Posterior cingulate gyrus (tissue), 11 donors: Measurements from ENCODE around the gene DGCR8.
A peak's percentile ranks its signal among the peaks of the same experiment; 100 is the strongest.

ENCODE experiments used
- DNase-seq, 10 donors: peaks; one replicate each; pipeline versions ENCODE4 v3.0.0 to v3.0.0-alpha.2; 2020 to 2021; ENCODE audit warnings: mixed read lengths in 3 of 10
- intact Hi-C: fragments of 100-400 bp; cut with DNase I; formaldehyde crosslinking; loops from one replicate; pipeline ENCODE4 v1.15.1; 2023

The DGCR8 gene

GRCh38 chr22:20087319-20088262, 7.5 kb downstream of the DGCR8 start:
- DNase-seq, result peak in 4 of 10 donors; percentile 0 to 50 (median 26)
- intact Hi-C loops, result no loop called here

GRCh38 chr22:20088263-20088648, 8.2 kb downstream of the DGCR8 start:
- peak in 4 of 10 donors; percentile 17 to 77 (median 35) for DNase-seq
- intact Hi-C loops, result no loop called here

GRCh38 chr22:20089226-20089976, 9.4 kb downstream of the DGCR8 start:
- intact Hi-C loops, result no loop called here
- peak in 4 of 10 donors; percentile 8 to 61 (median 40) for DNase-seq

GRCh38 chr22:20089977-20090729, 10.1 kb downstream of the DGCR8 start:
- DNase-seq, result peak in 4 of 10 donors; percentile 23 to 73 (median 39)
- intact Hi-C loops, result no loop called here

GRCh38 chr22:20090730-20091240, 10.7 kb downstream of the DGCR8 start:
- DNase-seq, result peak in 2 of 10 donors; percentile 22 to 34
- intact Hi-C loops, result no loop called here

- DNase-seq, result peak in 2 of 10 donors; percentile 27 to 54
- intact Hi-C loops, result no loop called here
Observed at GRCh38 chr22:20091690-20092476, 11.8 kb downstream of the DGCR8 start.

- intact Hi-C loops, result no loop called here
- DNase-seq, result peak in 2 of 10 donors; percentile 23 to 75
Observed at GRCh38 chr22:20092477-20092854, 12.4 kb downstream of the DGCR8 start.

GRCh38 chr22:20093418-20094196, 13.6 kb downstream of the DGCR8 start:
- peak in 7 of 10 donors; percentile 49 to 95 (median 67) for DNase-seq
- intact Hi-C loops, result no loop called here

- DNase-seq, result peak in 2 of 10 donors; percentile 23 to 66
- intact Hi-C loops, result no loop called here
Observed at GRCh38 chr22:20094197-20094807, 14.3 kb downstream of the DGCR8 start.

- no peak for DNase-seq
- intact Hi-C loops, result no loop called here
Observed at GRCh38 chr22:20095521-20095920, 15.5 kb downstream of the DGCR8 start.

GRCh38 chr22:20096574-20097420, 16.8 kb downstream of the DGCR8 start:
- intact Hi-C loops, result no loop called here
- DNase-seq, result no peak

GRCh38 chr22:20099099-20099711, 19.2 kb downstream of the DGCR8 start:
- DNase-seq, result peak in 3 of 10 donors; percentile 14 to 50 (median 49)
- intact Hi-C loops, result no loop called here

GRCh38 chr22:20101638-20102037, 21.6 kb downstream of the DGCR8 start:
- intact Hi-C loops, result no loop called here
- peak in 3 of 10 donors; percentile 26 to 80 (median 28) for DNase-seq

GRCh38 chr22:20102203-20102780, 22.3 kb downstream of the DGCR8 start:
- intact Hi-C loops, result no loop called here
- peak in 3 of 10 donors; percentile 17 to 64 (median 23) for DNase-seq

GRCh38 chr22:20105456-20106204, 25.6 kb downstream of the DGCR8 start:
- intact Hi-C loops, result no loop called here
- DNase-seq, result peak in 3 of 10 donors; percentile 20 to 59 (median 29)
